ENCODE measurements around the gene RXRA. TPM values are rescaled to one million over a fixed set of nuclear protein-coding genes. Genes with fewer than 3 reads are reported as not detected.

Gene RXRA
- total and polyA plus RNA-seq, 2 of the 4 experiments (the other 2 are of a cell fraction): 7.5 to 17.9 TPM

- no peak for ATAC-seq (ENCODE audit: low read depth)
- in situ Hi-C loops (cut with MboI; ENCODE audit: low sequenced_read_pairs) (loop anchor here (5.0 kb wide), 1 partner anchor 154 kb away; no protein-coding TSS in a partner anchor), dilution Hi-C loops (cut with HindIII; ENCODE audit: low sequenced_read_pairs, unreplicated experiment) (no loop called here), intact Hi-C loops (cut with micrococcal nuclease) (loop anchor here (10.0 kb wide), 1 partner anchor 257 kb away; the partner anchor contains the start of gene BRD3)
- H3K56ac ChIP-seq (ENCODE audit: extremely low read depth, insufficient read depth, low read length): no peak overlapping the region
- H3K9me1 ChIP-seq (ENCODE audit: insufficient read depth, low read length): peaks cover 16% of the 10 kb centered on the region
- no peak overlapping the region for H2AFZ ChIP-seq (replicated peaks; ENCODE audit: low read length, poor library complexity)
- no peak overlapping the region for H3K4me3 ChIP-seq (ENCODE audit: insufficient read depth, low read depth, low read length)
- no peak overlapping the region for H4K91ac ChIP-seq (ENCODE audit: insufficient read depth, low read depth, low read length)
- H2BK120ac ChIP-seq (ENCODE audit: low read depth, low read length): no peak overlapping the region
- H2BK20ac ChIP-seq (ENCODE audit: low read depth, low read length): no peak overlapping the region
- H4K5ac ChIP-seq (ENCODE audit: low read depth, low read length): no peak overlapping the region
- DNase-seq: no peak
- no peaks in the 10 kb centered on the region for H3K27me3 ChIP-seq (ENCODE audit: control insufficient read depth, insufficient read depth, low read length)
- no peak overlapping the region for H3K4me2 ChIP-seq (ENCODE audit: low read depth, low read length)
- peaks cover 44% of the 10 kb centered on the region for H3K4me1 ChIP-seq (ENCODE audit: control insufficient read depth, insufficient read depth, low read length)
- H3K14ac ChIP-seq (replicated peaks; ENCODE audit: low read depth, low read length): no peak overlapping the region
- no peak overlapping the region for H3K23ac ChIP-seq (ENCODE audit: low read depth, low read length)
- no CpG with 5 or more reads among the region's 10 CpGs for WGBS, 2 experiments (ENCODE audit: extremely low coverage in 2 of 2, insufficient read length in 1 of 2)
- no peak overlapping the region for H2AK9ac ChIP-seq (replicated peaks; ENCODE audit: low read depth, low read length, poor library complexity)
- no peak overlapping the region for H2BK5ac ChIP-seq (ENCODE audit: low read depth, low read length, poor library complexity, severe bottlenecking)
- ChIA-PET POLR2A (ENCODE audit: unreplicated experiment) (no interaction called here), CTCF (no interaction called here)
- no peaks in the 10 kb centered on the region for H3K36me3 ChIP-seq (ENCODE audit: control insufficient read depth, insufficient read depth, low read length)
- H3K9ac ChIP-seq (ENCODE audit: low read depth, low read length): no peak overlapping the region
- H3K9me3 ChIP-seq (ENCODE audit: control insufficient read depth, insufficient read depth, low read length): no peaks in the 10 kb centered on the region
- no TSS peak for BruUV-seq (replicated peaks)
- no peak for TF ChIP-seq FOS (IDR thresholded peaks at IDR 0.05; ENCODE audit: low read depth, low read length)
- TF ChIP-seq NFE2L2 (IDR thresholded peaks at IDR 0.05; ENCODE audit: low read depth, low read length): no peak
- no peak for TF ChIP-seq BHLHE40 (IDR thresholded peaks at IDR 0.05; ENCODE audit: low read depth, low read length)
- H2BK15ac ChIP-seq (ENCODE audit: low read depth, low read length): peak overlapping the region; percentile 44; the same call in 1 of the 3 replicates
- no peaks in the 10 kb centered on the region for H3K79me1 ChIP-seq (ENCODE audit: low read depth in 1 of 2, low read length in 2 of 2)
- no peaks in the 10 kb centered on the region for H4K20me1 ChIP-seq (ENCODE audit: insufficient read depth, low read length)
- no peak overlapping the region for H3K4ac ChIP-seq (ENCODE audit: low read depth, low read length)
- H4K8ac ChIP-seq (ENCODE audit: low read depth in 2 of 2, low read length in 2 of 2): no peak overlapping the region
- no peak overlapping the region for H2AK5ac ChIP-seq (ENCODE audit: low read depth, low read length)
- no peak overlapping the region for H3K18ac ChIP-seq (ENCODE audit: low read depth, low read length)
- no peak overlapping the region for H3K27ac ChIP-seq (ENCODE audit: insufficient read depth, low read length)
Measured at GRCh38 chr9:134321531-134321930, 4.7 kb upstream of the RXRA start.
